GM13976 (cell line): ENCODE measurements around the gene FLAD1.

Source experiments
- DNase-seq: peaks from one replicate; pipeline ENCODE4 v3.0.0; 2012; ENCODE audit warnings: low spot score
- in situ Hi-C: fragments of 300-500 bp; cut with MboI; formaldehyde crosslinking; loops from one replicate; pipeline ENCODE4 v1.12.0; 2022; ENCODE audit warnings: low sequenced_read_pairs, mixed read lengths, inconsistent platforms; ENCODE audit not compliant: unreplicated experiment
- TF ChIP-seq, protein P1 (sequence below): IDR thresholded peaks from 2 replicates; pipeline ENCODE4 v1.5.1; 2012; ENCODE audit warnings: borderline replicate concordance, mild to moderate bottlenecking; ENCODE audit not compliant: insufficient read depth; ENCODE audit errors: extremely low read depth, missing control alignments, control extremely low read depth

Gene FLAD1

DNA sequence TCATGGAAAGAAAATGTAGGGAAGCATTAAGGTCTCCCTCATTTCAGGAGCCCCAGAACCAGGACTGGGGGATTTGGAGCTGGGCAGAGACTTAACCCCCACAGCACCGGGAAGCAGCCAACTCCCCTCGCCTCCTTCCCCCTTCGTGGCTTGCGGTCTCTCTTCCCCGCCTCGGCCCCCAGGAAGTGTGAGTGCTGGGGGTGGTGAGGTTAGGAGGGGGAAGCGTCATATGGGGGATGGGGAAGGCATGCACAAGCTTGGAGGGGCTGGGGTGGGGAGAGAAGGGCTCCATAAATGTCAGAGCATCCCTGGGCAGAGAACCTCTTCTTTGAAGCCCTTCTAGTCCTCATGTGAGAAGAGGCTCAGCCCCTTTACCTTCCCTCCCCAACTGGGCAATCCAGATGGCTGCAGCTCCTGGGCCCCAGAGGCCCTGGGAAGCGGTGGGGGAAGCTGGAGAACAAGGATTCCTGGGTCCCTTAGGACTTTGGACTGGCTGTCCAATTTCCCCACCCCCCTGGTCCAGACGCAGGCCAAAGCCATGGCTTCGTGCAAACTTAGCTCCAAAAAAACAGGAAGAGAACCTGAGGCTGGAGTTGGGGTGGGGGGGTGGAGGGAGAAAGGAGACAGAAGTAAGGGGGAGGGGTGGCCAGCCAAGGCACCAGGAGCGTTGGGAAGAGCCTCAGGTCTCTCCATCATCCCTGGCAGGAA, 27.2 kb downstream of the FLAD1 start:
- DNase-seq: no peak

DNA sequence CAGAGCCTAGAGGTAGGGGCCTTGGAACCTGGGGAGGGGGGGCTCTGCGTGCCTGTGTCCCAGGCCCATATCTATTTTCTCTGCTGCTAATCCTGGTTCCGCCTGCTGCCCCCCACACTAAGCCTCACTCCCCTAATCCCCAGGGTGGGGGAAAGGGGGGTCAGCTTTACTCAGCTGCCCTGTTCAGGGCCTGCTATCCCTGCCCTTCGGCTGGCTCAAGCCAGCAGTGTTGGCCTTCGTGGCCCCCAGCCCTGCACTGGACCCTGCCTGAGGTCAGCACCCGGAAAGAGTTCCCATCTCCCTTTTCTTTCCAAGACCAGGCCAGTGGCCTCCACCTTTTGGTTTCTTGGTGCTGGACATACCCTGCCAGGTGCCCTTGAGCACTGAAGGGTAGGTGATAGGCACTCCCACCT, 27.9 kb downstream of the FLAD1 start:
- in situ Hi-C loops: no loop called here
- DNase-seq: no peak
- TF ChIP-seq, protein P1, sequence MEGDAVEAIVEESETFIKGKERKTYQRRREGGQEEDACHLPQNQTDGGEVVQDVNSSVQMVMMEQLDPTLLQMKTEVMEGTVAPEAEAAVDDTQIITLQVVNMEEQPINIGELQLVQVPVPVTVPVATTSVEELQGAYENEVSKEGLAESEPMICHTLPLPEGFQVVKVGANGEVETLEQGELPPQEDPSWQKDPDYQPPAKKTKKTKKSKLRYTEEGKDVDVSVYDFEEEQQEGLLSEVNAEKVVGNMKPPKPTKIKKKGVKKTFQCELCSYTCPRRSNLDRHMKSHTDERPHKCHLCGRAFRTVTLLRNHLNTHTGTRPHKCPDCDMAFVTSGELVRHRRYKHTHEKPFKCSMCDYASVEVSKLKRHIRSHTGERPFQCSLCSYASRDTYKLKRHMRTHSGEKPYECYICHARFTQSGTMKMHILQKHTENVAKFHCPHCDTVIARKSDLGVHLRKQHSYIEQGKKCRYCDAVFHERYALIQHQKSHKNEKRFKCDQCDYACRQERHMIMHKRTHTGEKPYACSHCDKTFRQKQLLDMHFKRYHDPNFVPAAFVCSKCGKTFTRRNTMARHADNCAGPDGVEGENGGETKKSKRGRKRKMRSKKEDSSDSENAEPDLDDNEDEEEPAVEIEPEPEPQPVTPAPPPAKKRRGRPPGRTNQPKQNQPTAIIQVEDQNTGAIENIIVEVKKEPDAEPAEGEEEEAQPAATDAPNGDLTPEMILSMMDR: no peak

More for the DNA sequence above, 27.2 kb downstream of the FLAD1 start:
- in situ Hi-C loops: no loop called here
- TF ChIP-seq, protein P1: no peak

DNA sequence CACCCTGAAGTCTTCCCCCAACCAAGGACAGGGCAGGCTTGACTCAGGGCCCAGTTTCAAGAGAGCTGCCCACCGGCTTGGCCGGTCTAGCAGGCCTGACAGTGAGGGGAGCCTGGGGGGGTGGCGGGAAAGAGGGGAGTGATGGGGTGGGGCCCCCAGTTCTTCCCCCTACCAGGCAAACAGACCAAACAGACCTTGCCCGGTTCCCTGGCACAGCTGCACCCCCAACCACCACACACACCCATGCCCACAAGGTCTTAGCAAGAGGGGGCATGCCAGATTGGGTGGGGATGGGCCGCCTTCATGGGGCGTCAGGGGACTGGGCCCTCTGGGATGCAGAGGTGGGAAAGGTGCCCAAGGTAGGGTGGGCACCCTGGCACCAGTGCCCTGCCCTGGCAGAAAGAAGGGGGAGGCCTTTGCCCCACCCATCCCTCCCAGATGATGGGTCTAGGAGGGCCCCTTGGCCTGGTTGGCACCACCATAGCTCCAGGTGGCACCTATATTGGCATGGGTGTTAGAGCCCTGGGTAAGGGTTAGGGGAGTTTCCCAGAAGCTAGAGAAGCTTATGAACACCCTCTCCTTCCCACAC, 28.4 kb downstream of the FLAD1 start:
- TF ChIP-seq, protein P1: no peak
- no peak for DNase-seq
- in situ Hi-C loops: no loop called here

DNA sequence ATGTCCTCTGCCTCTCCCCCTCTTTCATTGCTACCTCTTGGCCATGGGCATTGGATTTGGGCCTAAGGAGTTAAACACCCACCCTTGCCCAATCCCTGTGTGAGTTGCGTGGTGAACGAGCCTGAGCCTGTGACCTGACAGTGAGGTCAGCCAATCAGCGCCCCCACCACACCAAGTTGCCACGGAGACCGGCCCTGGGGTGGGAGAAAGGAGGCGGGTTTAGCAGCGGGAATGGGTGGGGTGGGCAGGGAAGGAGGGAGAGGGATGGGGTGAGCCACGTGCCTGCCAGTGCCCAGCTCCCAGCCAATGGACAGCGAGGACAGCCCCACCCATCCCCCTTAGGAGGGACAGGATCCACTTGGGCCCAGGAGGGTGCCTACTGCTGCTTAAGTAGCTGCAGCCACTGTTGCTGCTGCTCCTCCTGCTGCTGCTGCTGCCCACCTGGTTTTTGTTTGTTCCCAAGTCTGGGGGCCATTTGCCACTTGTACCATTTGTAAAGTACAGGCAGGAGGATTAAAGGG, 28.9 kb downstream of the FLAD1 start:
- TF ChIP-seq, protein P1: no peak
- in situ Hi-C loops: no loop called here
- DNase-seq: no peak

DNA sequence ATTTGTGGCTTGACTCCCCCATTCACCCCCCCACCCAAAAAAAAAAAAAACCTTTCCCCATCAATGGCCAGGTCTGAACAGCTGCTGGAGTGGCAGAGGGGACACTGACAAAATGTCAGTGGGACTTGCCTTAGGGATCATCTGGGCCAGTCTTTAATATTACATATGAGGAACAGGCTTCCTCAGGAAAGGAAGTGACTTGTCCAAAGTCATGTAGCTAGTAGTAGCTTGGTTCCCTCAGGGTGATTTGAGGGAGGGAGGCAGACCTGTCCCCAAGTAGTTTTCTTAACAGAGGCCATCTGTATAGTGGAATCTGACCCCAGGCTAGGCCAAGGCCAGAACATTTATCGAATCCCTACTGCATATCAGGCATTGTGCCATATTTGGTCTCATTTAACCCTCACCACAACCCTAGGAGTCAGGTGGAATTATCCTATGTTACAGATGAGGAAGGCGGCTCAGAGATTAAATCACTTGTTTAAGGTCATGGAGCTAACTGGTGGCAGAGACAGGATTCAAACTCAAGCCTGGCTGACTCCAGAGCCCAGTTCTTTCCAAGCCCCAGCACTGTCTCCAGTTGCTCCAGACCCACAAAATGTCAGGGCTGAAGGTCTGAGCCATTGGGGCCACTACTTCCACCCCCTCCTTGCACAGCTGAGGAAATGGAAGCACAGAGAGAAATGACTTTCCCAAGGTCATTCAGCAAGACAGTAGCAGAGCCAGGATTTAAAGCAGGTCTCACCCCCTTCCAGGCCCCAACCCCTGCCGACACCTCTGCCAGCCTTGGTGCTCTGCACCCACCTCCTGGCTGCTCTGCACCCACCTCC, 29.8 kb downstream of the FLAD1 start:
- in situ Hi-C loops: no loop called here
- TF ChIP-seq, protein P1: no peak
- no peak for DNase-seq

DNA sequence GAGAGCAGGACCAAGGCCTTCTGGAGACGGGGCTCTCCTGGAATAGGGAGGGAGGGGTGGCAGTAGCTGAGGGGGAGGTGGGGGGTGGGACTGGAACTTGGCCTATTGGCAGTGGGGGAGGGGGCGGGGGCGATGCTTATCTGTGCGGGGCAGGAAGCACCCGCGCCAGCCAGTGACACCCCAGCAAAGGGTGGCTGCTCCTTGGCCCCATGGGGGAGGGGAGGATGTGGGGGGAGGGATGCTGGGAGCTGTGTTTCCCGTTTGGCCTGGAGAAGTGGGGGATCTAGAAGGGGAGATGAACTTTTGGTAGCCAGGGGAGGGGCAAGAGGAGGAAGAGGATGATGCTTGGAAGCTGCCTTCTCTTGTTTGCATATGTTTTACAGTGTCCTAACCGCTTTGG, 30.5 kb downstream of the FLAD1 start:
- TF ChIP-seq, protein P1: no peak
- in situ Hi-C loops: no loop called here
- DNase-seq: no peak
